Gastroesophageal sphincter (tissue), 4 donors: ENCODE measurements around the gene FKBP14. TPM values are rescaled to one million over a fixed set of nuclear protein-coding genes. Genes with fewer than 3 reads are reported as not detected.
"Not testable (repeated sequence)": the region's sequence is repeated elsewhere in the genome, so short reads cannot be mapped to it uniquely, and the experiment has no call there.

ENCODE experiments used
- ATAC-seq: fragments of 150-250 bp; one replicate; pipeline ENCODE4 v1.9.1; 2016; ENCODE audit warnings: mild to moderate bottlenecking, moderate library complexity
- H3K27ac ChIP-seq, 4 donors: fragments of 200-600 bp; sonication (generic) in 3 of 4; 1 replicate in 3 of 4; 2 replicates in 1 of 4; pipeline ENCODE4 v1.5.1; 2016 to 2019
- H3K27me3 ChIP-seq: fragments of 200-600 bp; sonication (generic); one replicate; pipeline ENCODE4 v1.5.1; 2019
- H3K36me3 ChIP-seq, 2 donors: fragments of 200-600 bp; sonication (generic); one replicate each; pipeline ENCODE4 v1.5.1; 2019; ENCODE audit warnings: control low read depth in 1 of 2
- H3K4me1 ChIP-seq, 3 donors: fragments of 200-600 bp; sonication (generic); 1 replicate in 2 of 3; 2 replicates in 1 of 3; pipeline ENCODE4 v1.5.1; 2016 to 2019; ENCODE audit warnings: control low read depth in 2 of 3
- H3K4me3 ChIP-seq, 2 donors: fragments of 200-600 bp; sonication (generic); one replicate each; pipeline ENCODE4 v1.5.1; 2019; ENCODE audit warnings: mild to moderate bottlenecking in 1 of 2, moderate library complexity in 1 of 2
- H3K9me3 ChIP-seq, 3 donors: fragments of 200-600 bp; sonication (generic); one replicate each; pipeline ENCODE4 v1.5.1; 2017 to 2019; ENCODE audit warnings: control low read depth in 2 of 3
- EP300 ChIP-seq: sonication (generic); formaldehyde crosslinking; IDR thresholded peaks from one replicate; pipeline ENCODE4 v1.6.1; 2017; ENCODE audit warnings: antibody characterized with exemption, mild to moderate bottlenecking
- POLR2A ChIP-seq, 2 donors: fragments of 450-650 bp; IDR thresholded peaks; one replicate each; pipeline ENCODE4 v1.6.1; 2017; ENCODE audit warnings: antibody characterized with exemption in 2 of 2, mild to moderate bottlenecking in 2 of 2, moderate library complexity in 1 of 2
- POLR2AphosphoS5 ChIP-seq: sonication (generic); formaldehyde crosslinking; IDR thresholded peaks from one replicate; pipeline ENCODE4 v1.6.1; 2017; ENCODE audit warnings: antibody characterized with exemption
- WGBS, 2 donors: methylation state at CpG; one replicate each; pipeline ENCODE4 v1.1.5; 2018; ENCODE audit warnings: low coverage in 1 of 2; 5-methylcytosine and 5-hydroxymethylcytosine counted together
- total RNA-seq, 4 donors: library from RNA; depleted of rRNA; stranded (reverse); fragments of >200 nt; gene quantifications; one replicate each; pipeline ENCODE4 v1.1.0, GENCODE V29; 2016
- TF ChIP-seq, protein P1 (sequence below), 4 experiments: fragments of 200-600 bp in 2 of 4; fragments of 450-650 bp in 2 of 4; sonication (generic) in 1 of 4; IDR thresholded peaks; one replicate each; pipeline ENCODE4 v1.5.1; 2017 to 2019; ENCODE audit warnings: antibody characterized with exemption in 4 of 4, mild to moderate bottlenecking in 2 of 4, moderate library complexity in 2 of 4

The FKBP14 gene
- total RNA-seq, 4 donors from 2014 or later, result 7.0 to 10.7 (median 7.7) TPM

GRCh38 chr7:29965030-29965429 is 61.5 kb downstream of the FKBP14 start:
- TF ChIP-seq POLR2AphosphoS5 (no peak), POLR2A (IDR thresholded peaks at IDR 0.05) (no peak), EP300 (no peak)
- TF ChIP-seq, protein P1, sequence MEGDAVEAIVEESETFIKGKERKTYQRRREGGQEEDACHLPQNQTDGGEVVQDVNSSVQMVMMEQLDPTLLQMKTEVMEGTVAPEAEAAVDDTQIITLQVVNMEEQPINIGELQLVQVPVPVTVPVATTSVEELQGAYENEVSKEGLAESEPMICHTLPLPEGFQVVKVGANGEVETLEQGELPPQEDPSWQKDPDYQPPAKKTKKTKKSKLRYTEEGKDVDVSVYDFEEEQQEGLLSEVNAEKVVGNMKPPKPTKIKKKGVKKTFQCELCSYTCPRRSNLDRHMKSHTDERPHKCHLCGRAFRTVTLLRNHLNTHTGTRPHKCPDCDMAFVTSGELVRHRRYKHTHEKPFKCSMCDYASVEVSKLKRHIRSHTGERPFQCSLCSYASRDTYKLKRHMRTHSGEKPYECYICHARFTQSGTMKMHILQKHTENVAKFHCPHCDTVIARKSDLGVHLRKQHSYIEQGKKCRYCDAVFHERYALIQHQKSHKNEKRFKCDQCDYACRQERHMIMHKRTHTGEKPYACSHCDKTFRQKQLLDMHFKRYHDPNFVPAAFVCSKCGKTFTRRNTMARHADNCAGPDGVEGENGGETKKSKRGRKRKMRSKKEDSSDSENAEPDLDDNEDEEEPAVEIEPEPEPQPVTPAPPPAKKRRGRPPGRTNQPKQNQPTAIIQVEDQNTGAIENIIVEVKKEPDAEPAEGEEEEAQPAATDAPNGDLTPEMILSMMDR (IDR thresholded peaks at IDR 0.05), result no peak
- ATAC-seq, result no peak
- Histone ChIP-seq H3K36me3 (peaks cover 0 to 19% of the 10 kb centered on the region in 2 donors), H3K4me1 (peaks cover 0 to 39% (median 0%) of the 10 kb centered on the region in 3 donors), H3K9me3 (no peaks in the 10 kb centered on the region), H3K27ac (peak overlapping the region in 2 of 4 donors; percentile 42 to 61), H3K4me3 (no peak overlapping the region), H3K27me3 (no peaks in the 10 kb centered on the region)
- 20 to 54% methylated on average over 1 to 3 of the region's 3 CpGs for WGBS, 2 donors

DNA sequence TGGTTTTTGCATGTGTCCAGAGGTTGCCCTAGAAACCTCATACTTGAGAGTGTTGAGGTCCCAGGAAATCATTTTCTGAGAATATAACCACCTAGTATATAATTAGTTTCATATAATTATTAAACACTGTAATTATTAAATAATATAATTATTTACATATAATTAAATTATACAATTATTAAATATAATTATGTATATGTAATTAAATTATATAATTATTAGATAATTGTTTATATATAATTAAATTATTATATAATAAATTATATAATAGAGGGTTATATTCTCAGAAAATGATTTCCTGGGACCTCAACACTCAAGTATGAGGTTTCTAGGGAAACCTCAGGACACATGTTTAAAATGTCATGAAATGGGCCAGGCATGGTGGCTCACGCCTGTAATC is 64.5 kb downstream of the FKBP14 start:
- Histone ChIP-seq H3K27ac (no peak overlapping the region), H3K27me3 (no peaks in the 10 kb centered on the region), H3K9me3 (no peaks in the 10 kb centered on the region), H3K4me3 (no peak overlapping the region), H3K4me1 (peaks cover 0 to 36% (median 0%) of the 10 kb centered on the region in 3 donors), H3K36me3 (peaks cover 0 to 8% of the 10 kb centered on the region in 2 donors)
- TF ChIP-seq POLR2AphosphoS5, result no peak
- WGBS, 2 donors, result 82 to 100% methylated on average over 1 of the region's 1 CpG
- no peak for ATAC-seq

- not testable (repeated sequence) for H3K27me3 ChIP-seq, H3K9me3 ChIP-seq, ATAC-seq, H3K36me3 ChIP-seq, H3K27ac ChIP-seq, H3K4me3 ChIP-seq
- WGBS, 2 donors, result 100% methylated on average over 1 of the region's 19 CpGs; no CpG with 5 or more reads in 1 of the 2 donors
- H3K4me1 ChIP-seq, result peaks cover 0 to 36% (median 0%) of the 10 kb centered on the region in 3 donors
Observed at GRCh38 chr7:29961611-29962010, 64.9 kb downstream of the FKBP14 start.

Other genes starting within 250 kb of the FKBP14 start
- 1 to 10 TPM; 3.7 to 6.8 (median 5.5) TPM for gene WIPF3, start 220.2 kb downstream of the FKBP14 start, total RNA-seq
- gene SCRN1, start 36.9 kb downstream of the FKBP14 start, total RNA-seq, result 100 to 1,000 TPM; 103 to 121 (median 112) TPM
- gene PLEKHA8, start 1.7 kb upstream of the FKBP14 start, total RNA-seq, result 10 to 100 TPM in 2 of 4 donors, 1 to 10 TPM in 2; 7.5 to 16.3 (median 11.4) TPM
- gene MTURN, start 108.3 kb upstream of the FKBP14 start, total RNA-seq, result 100 to 1,000 TPM; 196 to 252 (median 225) TPM